GM21717 (cell line): Measurements from ENCODE around the gene BASP1.

Source experiments
- ATAC-seq: cut with Tn5 transposase; IDR thresholded peaks from one replicate; pipeline ENCODE4 v1.9.1; 2021; ENCODE audit warnings: mild to moderate bottlenecking, moderate library complexity; ENCODE audit not compliant: unreplicated experiment

The BASP1 gene

GRCh38 chr5:17221843-17222636 is 4.6 kb downstream of the BASP1 start:
- ATAC-seq: no peak

GRCh38 chr5:17222664-17223063 is 5.2 kb downstream of the BASP1 start:
- no peak for ATAC-seq

- ATAC-seq: peak; percentile 42
Measured at GRCh38 chr5:17223367-17224185, 6.1 kb downstream of the BASP1 start.

- peak; percentile 50 for ATAC-seq
Measured at GRCh38 chr5:17224858-17225511, 7.6 kb downstream of the BASP1 start.

- no peak for ATAC-seq
Measured at GRCh38 chr5:17225520-17225919, 8.1 kb downstream of the BASP1 start.

- no peak for ATAC-seq
Measured at GRCh38 chr5:17227868-17228267, 10.4 kb downstream of the BASP1 start.

GRCh38 chr5:17228821-17229291 is 11.4 kb downstream of the BASP1 start:
- ATAC-seq: peak; percentile 64

GRCh38 chr5:17229313-17229712 is 11.9 kb downstream of the BASP1 start:
- ATAC-seq: peak; percentile 54

- ATAC-seq: no peak
Measured at GRCh38 chr5:17230191-17230590, 12.8 kb downstream of the BASP1 start.

- no peak for ATAC-seq
Measured at GRCh38 chr5:17230808-17231525, 13.5 kb downstream of the BASP1 start.

- no peak for ATAC-seq
Measured at GRCh38 chr5:17232405-17232804, 15.0 kb downstream of the BASP1 start.

GRCh38 chr5:17233488-17233887 is 16.1 kb downstream of the BASP1 start:
- no peak for ATAC-seq

- ATAC-seq: no peak
Measured at GRCh38 chr5:17234374-17234773, 16.9 kb downstream of the BASP1 start.

GRCh38 chr5:17235731-17236330 is 18.4 kb downstream of the BASP1 start:
- no peak for ATAC-seq

- ATAC-seq: no peak
Measured at GRCh38 chr5:17238521-17239041, 21.1 kb downstream of the BASP1 start.

GRCh38 chr5:17239953-17240352 is 22.5 kb downstream of the BASP1 start:
- no peak for ATAC-seq

- no peak for ATAC-seq
Measured at GRCh38 chr5:17240487-17240886, 23.1 kb downstream of the BASP1 start.

- ATAC-seq: no peak
Measured at GRCh38 chr5:17241635-17242034, 24.2 kb downstream of the BASP1 start.

GRCh38 chr5:17243287-17244063 is 26.0 kb downstream of the BASP1 start:
- ATAC-seq: no peak
